Lung (tissue), 12 donors: ENCODE data around the gene CENPH. TPM values are rescaled to one million over a fixed set of nuclear protein-coding genes. Genes with fewer than 3 reads are reported as not detected.

Source experiments
- ATAC-seq: fragments of 200-7000 bp; cut with Tn5 transposase; one replicate; pipeline ENCODE4 v1.9.1; 2020; ENCODE audit warnings: moderate number of reproducible peaks; ENCODE audit not compliant: insufficient read depth, low FRiP score
- DNase-seq, 3 donors: peaks; one replicate each; pipeline ENCODE4 v3.0.0-alpha.2; 2013 to 2017
- H3K27ac ChIP-seq, 2 donors: one replicate each; pipeline ENCODE4 v1.5.1; 2013; ENCODE audit warnings: mild to moderate bottlenecking in 2 of 2, moderate library complexity in 2 of 2, control low read depth in 1 of 2, inconsistent platforms in 1 of 2, low read depth in 1 of 2, low read length in 1 of 2
- H3K27me3 ChIP-seq, 3 donors: one replicate each; pipeline ENCODE4 v1.5.1; 2013; ENCODE audit warnings: low read length in 2 of 3; ENCODE audit not compliant: control insufficient read depth in 3 of 3, insufficient read depth in 3 of 3
- H3K36me3 ChIP-seq, 4 donors: one replicate each; pipeline ENCODE4 v1.5.1; 2013; ENCODE audit warnings: low read length in 4 of 4, mild to moderate bottlenecking in 1 of 4, moderate library complexity in 1 of 4; ENCODE audit not compliant: control insufficient read depth in 4 of 4, insufficient read depth in 4 of 4
- H3K4me1 ChIP-seq, 5 donors: one replicate each; pipeline ENCODE4 v1.5.1; 2013; ENCODE audit warnings: low read length in 5 of 5, mild to moderate bottlenecking in 2 of 5, moderate library complexity in 1 of 5; ENCODE audit not compliant: control insufficient read depth in 5 of 5, insufficient read depth in 5 of 5
- H3K4me3 ChIP-seq: one replicate; pipeline ENCODE4 v1.5.1; 2013; ENCODE audit warnings: mild to moderate bottlenecking, control low read depth, moderate library complexity
- H3K9ac ChIP-seq, 2 donors: one replicate each; pipeline ENCODE4 v1.5.1; 2013; ENCODE audit warnings: low read length in 2 of 2, control low read depth in 1 of 2; ENCODE audit not compliant: insufficient read depth in 1 of 2
- H3K9me3 ChIP-seq, 4 donors: one replicate each; pipeline ENCODE4 v1.5.1; 2013; ENCODE audit warnings: low read length in 3 of 4, mild to moderate bottlenecking in 1 of 4, moderate library complexity in 1 of 4; ENCODE audit not compliant: control insufficient read depth in 4 of 4, insufficient read depth in 3 of 4
- CTCF ChIP-seq: IDR thresholded peaks from 2 replicates; pipeline ENCODE4 v1.5.1; 2012; ENCODE audit warnings: mild to moderate bottlenecking; ENCODE audit errors: control extremely low read depth, extremely low read depth
- WGBS, 2 donors: extraction: QIAGEN DNeasy Blood & Tissue Kit; methylation state at CpG; one replicate each; pipeline ENCODE4 v1.1.7; 2013; 5-methylcytosine and 5-hydroxymethylcytosine counted together
- polyA plus RNA-seq, 2 donors: library from polyadenylated mRNA; stranded (reverse); fragments of 200-250 nt; gene quantifications; one replicate each; pipeline ENCODE4 v1.2.1, GENCODE V29; 2013
- total RNA-seq, 2 donors: library from RNA; depleted of rRNA in 1 of 2; stranded (reverse); fragments of >200 nt in 1 of 2; gene quantifications; one replicate each; pipeline ENCODE4 v1.2.1, GENCODE V29; 2014 to 2021
- donor health status: control.
- donor health status: control.
- donor health status: Bipolar disorder and iron deficiency.
- donor health status: healthy.
- donor health status: DM: yes; HTN: yes; CAD: no.

The CENPH gene
- total and polyA plus RNA-seq, 4 donors = 3.3 to 5.8 (median 4.6) TPM

GRCh38 chr5:69158039-69158438 lies 31.3 kb upstream of the CENPH start:
- DNase-seq = no peak
- H3K4me1 ChIP-seq = no peaks in the 10 kb centered on the region
- ATAC-seq = no peak
- H3K27ac ChIP-seq = no peak overlapping the region
- no peaks in the 10 kb centered on the region for H3K27me3 ChIP-seq
- H3K9me3 ChIP-seq = no peaks in the 10 kb centered on the region
- no peaks in the 10 kb centered on the region for H3K36me3 ChIP-seq
- H3K9ac ChIP-seq = no peak overlapping the region
- H3K4me3 ChIP-seq = no peak overlapping the region
- 77 to 92% methylated on average over 3 of the region's 3 CpGs for WGBS, 2 donors
- no peak for TF ChIP-seq CTCF

GRCh38 chr5:69160651-69161050 lies 28.7 kb upstream of the CENPH start:
- no peak overlapping the region for H3K4me3 ChIP-seq
- no peaks in the 10 kb centered on the region for H3K4me1 ChIP-seq
- DNase-seq = no peak
- no peak for ATAC-seq
- no peaks in the 10 kb centered on the region for H3K36me3 ChIP-seq
- no peak overlapping the region for H3K27ac ChIP-seq
- no peaks in the 10 kb centered on the region for H3K9me3 ChIP-seq
- TF ChIP-seq CTCF = no peak
- WGBS, 2 donors = 94 to 95% methylated on average over 16 of the region's 16 CpGs
- H3K9ac ChIP-seq = no peak overlapping the region
- H3K27me3 ChIP-seq = no peaks in the 10 kb centered on the region

GRCh38 chr5:69166686-69167492 lies 22.5 kb upstream of the CENPH start, which contains the start of gene CCNB1:
CCNB1 (plus strand) TSS chr5:69167150; CDS start chr5:69167263, 113 bp downstream.
- Histone ChIP-seq H3K4me1 (peaks cover 0 to 16% (median 6%) of the 10 kb centered on the region in 5 donors), H3K4me3 (peak within 1 kb of the TSS; percentile 69), H3K9ac (peak within 1 kb of the TSS; percentile 42 to 76), H3K36me3 (peaks cover 0 to 8% (median 2%) of the 10 kb centered on the region in 4 donors), H3K9me3 (no peaks in the 10 kb centered on the region), H3K27me3 (no peaks in the 10 kb centered on the region), H3K27ac (peak within 1 kb of the TSS; percentile 48 to 83)
- ATAC-seq (peak; percentile 100), DNase-seq (peak; percentile 98 to 99 (median 98))
- WGBS, 2 donors = 1 to 2% methylated on average over 45 to 50 of the region's 50 CpGs
- no peak for TF ChIP-seq CTCF
